ENCODE measurements around the gene TANK. TPM values are rescaled to one million over a fixed set of nuclear protein-coding genes. Genes with fewer than 3 reads are reported as not detected.

Gene TANK
- total and polyA plus RNA-seq, 8 donors, result 53.7 to 80.3 (median 70.2) TPM

GRCh38 chr2:161159456-161160225 lies 587 bp upstream of the TANK start:
- Histone ChIP-seq H3K27ac (peak overlapping the region; percentile 98 to 100), H3K27me3 (no peaks in the 10 kb centered on the region), H3K9me3 (no peaks in the 10 kb centered on the region), H3K4me3 (peak overlapping the region; percentile 82 to 84), H3K4me1 (peaks cover 17 to 44% of the 10 kb centered on the region in 2 donors), H3K36me3 (peaks cover 0 to 13% of the 10 kb centered on the region in 2 donors)
- ATAC-seq, result no peak
- DNase-seq, result no peak
- no peak for TF ChIP-seq CTCF (IDR thresholded peaks at IDR 0.05)
- intact Hi-C loops (cut with DNase I), result no loop called here

- intact Hi-C loops (cut with DNase I), result no loop called here
These were observed 962 bp downstream of the TANK start for GRCh38 chr2:161161074-161161706.

GRCh38 chr2:161163440-161163839 lies 3.2 kb downstream of the TANK start:
- Histone ChIP-seq H3K4me3 (peak overlapping the region in 1 of 2 donors; percentile 11), H3K27ac (peak overlapping the region in 1 of 2 donors; percentile 100), H3K4me1 (peaks cover 28 to 82% of the 10 kb centered on the region in 2 donors), H3K9me3 (no peaks in the 10 kb centered on the region), H3K36me3 (peaks cover 0 to 13% of the 10 kb centered on the region in 2 donors), H3K27me3 (no peaks in the 10 kb centered on the region)
- intact Hi-C loops (cut with DNase I), result no loop called here
- TF ChIP-seq CTCF (IDR thresholded peaks at IDR 0.05), result no peak
- DNase-seq (no peak), ATAC-seq (no peak)

More at GRCh38 chr2:161161074-161161706, 962 bp downstream of the TANK start:
- no peaks in the 10 kb centered on the region for H3K9me3 ChIP-seq
- peak overlapping the region; percentile 82 to 84 for H3K4me3 ChIP-seq
- ATAC-seq (peak; percentile 5), DNase-seq (no peak)
- TF ChIP-seq CTCF (IDR thresholded peaks at IDR 0.05), result no peak
- peaks cover 0 to 13% of the 10 kb centered on the region in 2 donors for H3K36me3 ChIP-seq
- H3K27ac ChIP-seq, result peak overlapping the region; percentile 98 to 100
- peaks cover 25 to 59% of the 10 kb centered on the region in 2 donors for H3K4me1 ChIP-seq
- no peaks in the 10 kb centered on the region for H3K27me3 ChIP-seq

- DNase-seq (no peak), ATAC-seq (no peak)
- intact Hi-C loops (cut with DNase I), result no loop called here
- H3K9me3 ChIP-seq, result no peaks in the 10 kb centered on the region
- no peak for TF ChIP-seq CTCF (IDR thresholded peaks at IDR 0.05)
- H3K27me3 ChIP-seq, result no peaks in the 10 kb centered on the region
- H3K4me3 ChIP-seq, result peak overlapping the region in 1 of 2 donors; percentile 11
- peaks cover 28 to 85% of the 10 kb centered on the region in 2 donors for H3K4me1 ChIP-seq
- H3K27ac ChIP-seq, result peak overlapping the region in 1 of 2 donors; percentile 100
- peaks cover 0 to 13% of the 10 kb centered on the region in 2 donors for H3K36me3 ChIP-seq
These were observed 3.9 kb downstream of the TANK start for GRCh38 chr2:161164161-161164560.

- peaks cover 28 to 88% of the 10 kb centered on the region in 2 donors for H3K4me1 ChIP-seq
- H3K4me3 ChIP-seq, result no peak overlapping the region
- intact Hi-C loops (cut with DNase I), result no loop called here
- DNase-seq (no peak), ATAC-seq (no peak)
- TF ChIP-seq CTCF (IDR thresholded peaks at IDR 0.05), result no peak
- H3K9me3 ChIP-seq, result no peaks in the 10 kb centered on the region
- H3K27ac ChIP-seq, result peak overlapping the region; percentile 54 to 100
- H3K36me3 ChIP-seq, result peaks cover 0 to 13% of the 10 kb centered on the region in 2 donors
- no peaks in the 10 kb centered on the region for H3K27me3 ChIP-seq
These were observed 5.0 kb downstream of the TANK start for GRCh38 chr2:161165266-161165665.

All from left lung (tissue), 10 donors.